H9 (cell line): ENCODE data around the gene TOR4A. TPM values are rescaled to one million over a fixed set of nuclear protein-coding genes. Genes with fewer than 3 reads are reported as not detected.

Experiments
- DNase-seq: peaks from one replicate; pipeline ENCODE4 v3.0.0-alpha.2; 2017
- H2AFZ ChIP-seq: one replicate; pipeline ENCODE4 v1.6.1; 2013; ENCODE audit warnings: mild to moderate bottlenecking, low read length, control low read depth, moderate library complexity
- H2AK5ac ChIP-seq: 2 replicates; pipeline ENCODE4 v1.6.1; 2013; ENCODE audit warnings: low read length, control low read depth, mixed read lengths; ENCODE audit not compliant: insufficient read length
- H2BK120ac ChIP-seq: one replicate; pipeline ENCODE4 v1.6.1; 2013; ENCODE audit warnings: low read depth, mild to moderate bottlenecking, low read length, control low read depth, inconsistent platforms; ENCODE audit not compliant: poor library complexity, severe bottlenecking
- H2BK12ac ChIP-seq: 2 replicates; pipeline ENCODE4 v1.6.1; 2013; ENCODE audit warnings: low read length, control low read depth, mixed read lengths, low read depth; ENCODE audit not compliant: insufficient read length
- H2BK15ac ChIP-seq: 2 replicates; pipeline ENCODE4 v1.6.1; 2013; ENCODE audit warnings: low read depth, low read length, control low read depth
- H2BK20ac ChIP-seq: one replicate; pipeline ENCODE4 v1.6.1; 2013; ENCODE audit warnings: low read depth, mild to moderate bottlenecking, low read length, control low read depth, inconsistent platforms; ENCODE audit not compliant: poor library complexity, severe bottlenecking
- H2BK5ac ChIP-seq: 2 replicates; pipeline ENCODE4 v1.6.1; 2013; ENCODE audit warnings: low read length, control low read depth, mixed read lengths; ENCODE audit not compliant: insufficient read length
- H3K14ac ChIP-seq: 2 replicates; pipeline ENCODE4 v1.6.1; 2013; ENCODE audit warnings: low read length, control low read depth; ENCODE audit not compliant: insufficient read depth
- H3K18ac ChIP-seq: 2 replicates; pipeline ENCODE4 v1.6.1; 2013; ENCODE audit warnings: low read depth, mild to moderate bottlenecking, mixed read lengths, low read length, control low read depth; ENCODE audit not compliant: insufficient read length
- H3K23ac ChIP-seq: 2 replicates; pipeline ENCODE4 v1.6.1; 2013; ENCODE audit warnings: low read length, control low read depth, mixed read lengths, low read depth; ENCODE audit not compliant: insufficient read length
- H3K23me2 ChIP-seq: 2 replicates; pipeline ENCODE4 v1.6.1; 2013; ENCODE audit warnings: low read depth, mild to moderate bottlenecking, mixed read lengths, low read length, control low read depth; ENCODE audit not compliant: insufficient read length, poor library complexity, severe bottlenecking
- H3K27ac ChIP-seq: 2 replicates; pipeline ENCODE4 v1.5.1; 2013; ENCODE audit warnings: low read length, control low read depth, mixed read lengths, low read depth; ENCODE audit not compliant: insufficient read length
- H3K27me3 ChIP-seq: 2 replicates; pipeline ENCODE4 v1.6.1; 2013; ENCODE audit warnings: low read length, control low read depth, inconsistent platforms; ENCODE audit not compliant: insufficient read depth
- H3K4ac ChIP-seq: 2 replicates; pipeline ENCODE4 v1.6.1; 2013; ENCODE audit warnings: low read depth, mild to moderate bottlenecking, control low read depth, inconsistent platforms, low read length, moderate library complexity
- H3K4me1 ChIP-seq: 2 replicates; pipeline ENCODE4 v1.6.1; 2013; ENCODE audit warnings: low read length, control low read depth, inconsistent platforms; ENCODE audit not compliant: insufficient read depth
- H3K4me2 ChIP-seq: 2 replicates; pipeline ENCODE4 v1.6.1; 2013; ENCODE audit warnings: low read length, control low read depth, mixed read lengths; ENCODE audit not compliant: insufficient read length, insufficient read depth
- H3K56ac ChIP-seq: 2 replicates; pipeline ENCODE4 v1.6.1; 2013; ENCODE audit warnings: low read depth, mild to moderate bottlenecking, mixed read lengths, low read length, control low read depth; ENCODE audit not compliant: insufficient read length
- H3K79me1 ChIP-seq: 2 replicates; pipeline ENCODE4 v1.6.1; 2013; ENCODE audit warnings: low read depth, mild to moderate bottlenecking, moderate library complexity, low read length, control low read depth, inconsistent platforms; ENCODE audit not compliant: insufficient read depth, poor library complexity, severe bottlenecking
- H3K79me2 ChIP-seq: 2 replicates; pipeline ENCODE4 v1.6.1; 2013; ENCODE audit warnings: low read length, control low read depth, inconsistent platforms; ENCODE audit not compliant: insufficient read depth
- H3K9ac ChIP-seq: 2 replicates; pipeline ENCODE4 v1.6.1; 2013; ENCODE audit warnings: low read length, control low read depth, mixed read lengths; ENCODE audit not compliant: insufficient read length; ENCODE audit errors: extremely low read depth
- H3K9me3 ChIP-seq: one replicate; pipeline ENCODE4 v1.6.1; 2013; ENCODE audit warnings: low read depth, low read length, inconsistent platforms; ENCODE audit not compliant: control insufficient read depth
- H3T11ph ChIP-seq: one replicate; pipeline ENCODE4 v1.6.1; 2013; ENCODE audit warnings: mild to moderate bottlenecking, low read length, control low read depth, inconsistent platforms
- H4K20me1 ChIP-seq: one replicate; pipeline ENCODE4 v1.6.1; 2013; ENCODE audit not compliant: control insufficient read depth, insufficient read length, insufficient read depth
- H4K5ac ChIP-seq: 2 replicates; pipeline ENCODE4 v1.6.1; 2013; ENCODE audit warnings: low read depth, mild to moderate bottlenecking, mixed read lengths, low read length, control low read depth; ENCODE audit not compliant: insufficient read length
- H4K8ac ChIP-seq: replicated peaks from 2 replicates; pipeline ENCODE4 v1.6.1; 2013; ENCODE audit warnings: low read length, control low read depth, mixed read lengths, low read depth; ENCODE audit not compliant: insufficient read length
- H4K91ac ChIP-seq: 2 replicates; pipeline ENCODE4 v1.6.1; 2013; ENCODE audit warnings: low read depth, mild to moderate bottlenecking, moderate library complexity, mixed read lengths, low read length, control low read depth; ENCODE audit not compliant: insufficient read length
- H3K27ac Mint-ChIP-seq, 3 experiments: 2 replicates in 2 of 3; 3 replicates in 1 of 3; pipeline ENCODE4 v1.8.0; 2020 to 2021; ENCODE audit warnings: mixed read lengths in 3 of 3, mild to moderate bottlenecking in 1 of 3, moderate library complexity in 1 of 3
- H3K27me3 Mint-ChIP-seq: 2 replicates; pipeline ENCODE4 v1.8.0; 2021; ENCODE audit warnings: low read depth, mild to moderate bottlenecking, moderate library complexity, mixed read lengths
- H3K36me3 Mint-ChIP-seq, 3 experiments: 2 replicates in 2 of 3; 3 replicates in 1 of 3; pipeline ENCODE4 v1.8.0; 2020 to 2021; ENCODE audit warnings: low read depth in 3 of 3, mixed read lengths in 3 of 3; ENCODE audit not compliant: insufficient read depth in 1 of 3
- H3K4me1 Mint-ChIP-seq, 2 experiments: 2 replicates each; pipeline ENCODE4 v1.8.0; 2020; ENCODE audit warnings: mixed read lengths in 2 of 2
- H3K4me3 Mint-ChIP-seq, 2 experiments: 2 replicates in 1 of 2; 3 replicates in 1 of 2; pipeline ENCODE4 v1.8.0; 2020 to 2021; ENCODE audit warnings: mild to moderate bottlenecking in 2 of 2, mixed read lengths in 2 of 2, moderate library complexity in 1 of 2
- H3K9me3 Mint-ChIP-seq, 2 experiments: 2 replicates in 1 of 2; 3 replicates in 1 of 2; pipeline ENCODE4 v1.8.0; 2020; ENCODE audit warnings: mild to moderate bottlenecking in 2 of 2, mixed read lengths in 2 of 2, moderate library complexity in 1 of 2
- WGBS: extraction: QIAGEN DNeasy Blood & Tissue Kit; methylation state at CpG from one replicate; pipeline ENCODE4 v1.1.7; 2013; ENCODE audit warnings: missing lambda C conversion rate, low lambda C conversion rate, mixed read lengths; ENCODE audit not compliant: insufficient read length; ENCODE audit errors: extremely low coverage; 5-methylcytosine and 5-hydroxymethylcytosine counted together
- total RNA-seq: library from RNA; stranded (reverse); gene quantifications from 2 replicates; pipeline ENCODE4 v1.2.1, GENCODE V29; 2021
- TF ChIP-seq, protein P1 (sequence below): fragments of 200-600 bp; sonication (generic); conservative IDR thresholded peaks from 3 replicates; pipeline ENCODE4 v1.8.0; 2021; ENCODE audit warnings: antibody characterized with exemption, mild to moderate bottlenecking

Gene TOR4A
- total RNA-seq, 1 experiment from 2014 or later, result 6.2 TPM

DNA sequence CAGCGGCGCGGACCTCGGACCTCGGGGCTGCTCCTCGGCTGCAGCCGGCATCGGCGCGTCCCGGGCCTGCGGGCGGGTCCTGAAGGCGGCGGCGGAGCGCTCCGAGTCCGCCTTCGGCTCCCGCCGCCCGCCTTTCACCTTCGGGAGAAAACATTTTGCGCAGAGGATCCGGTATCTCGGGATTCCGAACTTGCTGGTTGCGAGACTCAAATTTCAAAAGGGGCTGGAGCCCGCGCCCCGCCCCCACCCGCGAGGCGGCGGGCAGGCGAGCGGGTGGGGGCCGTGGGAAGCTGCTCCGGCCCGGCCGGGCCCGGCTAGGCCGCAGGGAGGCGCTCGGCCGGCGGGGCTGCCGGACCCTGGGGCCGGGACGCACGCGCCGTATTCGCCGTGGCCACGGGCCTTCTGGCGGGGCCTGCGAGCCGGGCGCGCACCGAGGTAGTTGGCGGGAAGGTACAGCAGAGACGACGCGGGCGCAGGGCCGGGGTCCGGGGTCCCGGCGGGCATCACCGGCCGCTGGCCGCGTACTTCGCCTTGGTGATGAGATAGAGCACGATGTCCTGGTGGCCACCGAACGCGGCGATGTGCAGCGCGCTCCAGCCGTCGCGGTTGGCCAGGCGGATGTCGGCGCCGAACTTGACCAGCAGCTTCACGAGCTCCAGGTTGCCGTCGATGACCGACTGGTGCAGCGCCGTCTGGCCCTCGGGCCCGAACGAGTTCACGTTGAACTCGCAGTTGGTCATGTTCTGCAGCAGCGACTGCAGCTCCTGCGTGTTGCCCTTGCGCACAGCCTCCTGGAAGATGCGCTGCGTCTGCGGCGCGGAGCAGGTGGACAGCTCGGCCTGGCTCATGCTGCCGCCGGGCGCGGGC lies 23.8 kb downstream of the TOR4A start:
- no peak overlapping the region for H3K27ac ChIP-seq
- Mint-ChIP-seq H3K9me3 (peaks cover 0 to 2% of the 10 kb centered on the region in 2 experiments; a peak in 3 of 5 replicates), H3K27ac (peak overlapping the region in 2 of 3 experiments; percentile 93 to 96; a peak in 4 of 7 replicates), H3K36me3 (peaks cover 0 to 2% (median 0%) of the 10 kb centered on the region in 3 experiments; a peak in 3 of 7 replicates), H3K4me1 (peaks cover 36 to 51% of the 10 kb centered on the region in 2 experiments), H3K4me3 (peak overlapping the region; percentile 80 to 99), H3K27me3 (peaks cover 39% of the 10 kb centered on the region)
- H4K91ac ChIP-seq, result no peak overlapping the region
- no peak overlapping the region for H3K56ac ChIP-seq
- no peak overlapping the region for H2BK15ac ChIP-seq
- H3K4me1 ChIP-seq, result peaks cover 5% of the 10 kb centered on the region; the same call in 1 of the 2 replicates
- no peak overlapping the region for H2AK5ac ChIP-seq
- no peak overlapping the region for H2BK12ac ChIP-seq
- H3K14ac ChIP-seq, result 0 out of 2 replicates have a peak overlapping the region, but pooled peaks have one; percentile 13
- TF ChIP-seq, protein P1, sequence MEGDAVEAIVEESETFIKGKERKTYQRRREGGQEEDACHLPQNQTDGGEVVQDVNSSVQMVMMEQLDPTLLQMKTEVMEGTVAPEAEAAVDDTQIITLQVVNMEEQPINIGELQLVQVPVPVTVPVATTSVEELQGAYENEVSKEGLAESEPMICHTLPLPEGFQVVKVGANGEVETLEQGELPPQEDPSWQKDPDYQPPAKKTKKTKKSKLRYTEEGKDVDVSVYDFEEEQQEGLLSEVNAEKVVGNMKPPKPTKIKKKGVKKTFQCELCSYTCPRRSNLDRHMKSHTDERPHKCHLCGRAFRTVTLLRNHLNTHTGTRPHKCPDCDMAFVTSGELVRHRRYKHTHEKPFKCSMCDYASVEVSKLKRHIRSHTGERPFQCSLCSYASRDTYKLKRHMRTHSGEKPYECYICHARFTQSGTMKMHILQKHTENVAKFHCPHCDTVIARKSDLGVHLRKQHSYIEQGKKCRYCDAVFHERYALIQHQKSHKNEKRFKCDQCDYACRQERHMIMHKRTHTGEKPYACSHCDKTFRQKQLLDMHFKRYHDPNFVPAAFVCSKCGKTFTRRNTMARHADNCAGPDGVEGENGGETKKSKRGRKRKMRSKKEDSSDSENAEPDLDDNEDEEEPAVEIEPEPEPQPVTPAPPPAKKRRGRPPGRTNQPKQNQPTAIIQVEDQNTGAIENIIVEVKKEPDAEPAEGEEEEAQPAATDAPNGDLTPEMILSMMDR, result peak; percentile 47; the same call in 2 of the 3 replicates
- H4K5ac ChIP-seq, result no peak overlapping the region
- H3K18ac ChIP-seq, result peak overlapping the region; percentile 38
- no peak overlapping the region for H3K23ac ChIP-seq
- no peak overlapping the region for H3T11ph ChIP-seq
- no peak overlapping the region for H3K4ac ChIP-seq
- H3K27me3 ChIP-seq, result peaks cover 5% of the 10 kb centered on the region; the same call in 1 of the 2 replicates
- no peaks in the 10 kb centered on the region for H3K79me1 ChIP-seq
- H4K20me1 ChIP-seq, result no peaks in the 10 kb centered on the region
- H3K9ac ChIP-seq, result no peak overlapping the region
- WGBS, result no CpG with 5 or more reads among the region's 115 CpGs
- H2AFZ ChIP-seq, result no peak overlapping the region
- H4K8ac ChIP-seq, result no peak overlapping the region
- peak overlapping the region; percentile 31 for H3K4me2 ChIP-seq
- no peak overlapping the region for H2BK5ac ChIP-seq
- H3K9me3 ChIP-seq, result no peaks in the 10 kb centered on the region
- H2BK20ac ChIP-seq, result no peak overlapping the region
- peaks cover 7% of the 10 kb centered on the region for H3K23me2 ChIP-seq
- no peaks in the 10 kb centered on the region for H3K79me2 ChIP-seq
- peak; percentile 59 for DNase-seq
- H2BK120ac ChIP-seq, result no peak overlapping the region
